Forelimb muscle (tissue), 1 donor: ENCODE measurements around the gene PRPF31. TPM values are rescaled to one million over a fixed set of nuclear protein-coding genes. Genes with fewer than 3 reads are reported as not detected.

Source experiments
- DNase-seq: peaks from one replicate; pipeline ENCODE4 v3.0.0-alpha.2; 2013; ENCODE audit warnings: low read depth
- polyA plus RNA-seq: library from polyadenylated mRNA; unstranded; fragments of 120-200 nt; gene quantifications from one replicate; pipeline ENCODE4 v1.2.1, GENCODE V29; 2013; ENCODE audit not compliant: insufficient read length

Gene PRPF31
- polyA plus RNA-seq, 1 donor, result 44.1 TPM

DNA sequence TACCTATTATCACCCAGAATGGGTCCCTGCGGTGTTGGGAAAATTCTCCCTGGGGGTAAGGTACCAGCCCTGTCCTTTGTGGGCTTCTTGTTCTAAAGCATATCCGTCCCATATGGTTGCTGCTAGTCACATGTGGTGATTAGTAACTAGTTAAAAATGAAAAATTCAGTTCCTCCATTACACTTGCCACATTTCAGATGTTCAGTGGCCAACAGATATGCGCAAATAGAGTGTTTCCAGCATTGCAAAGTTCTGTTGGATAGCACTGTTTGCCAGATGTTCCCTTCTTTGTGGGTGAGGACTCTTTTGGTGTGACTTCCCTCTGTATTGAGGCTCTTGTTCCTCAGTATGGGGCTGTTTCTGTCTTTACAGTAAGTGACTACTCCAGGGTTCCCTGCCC, 25.8 kb downstream of the PRPF31 start:
- no peak for DNase-seq

DNA sequence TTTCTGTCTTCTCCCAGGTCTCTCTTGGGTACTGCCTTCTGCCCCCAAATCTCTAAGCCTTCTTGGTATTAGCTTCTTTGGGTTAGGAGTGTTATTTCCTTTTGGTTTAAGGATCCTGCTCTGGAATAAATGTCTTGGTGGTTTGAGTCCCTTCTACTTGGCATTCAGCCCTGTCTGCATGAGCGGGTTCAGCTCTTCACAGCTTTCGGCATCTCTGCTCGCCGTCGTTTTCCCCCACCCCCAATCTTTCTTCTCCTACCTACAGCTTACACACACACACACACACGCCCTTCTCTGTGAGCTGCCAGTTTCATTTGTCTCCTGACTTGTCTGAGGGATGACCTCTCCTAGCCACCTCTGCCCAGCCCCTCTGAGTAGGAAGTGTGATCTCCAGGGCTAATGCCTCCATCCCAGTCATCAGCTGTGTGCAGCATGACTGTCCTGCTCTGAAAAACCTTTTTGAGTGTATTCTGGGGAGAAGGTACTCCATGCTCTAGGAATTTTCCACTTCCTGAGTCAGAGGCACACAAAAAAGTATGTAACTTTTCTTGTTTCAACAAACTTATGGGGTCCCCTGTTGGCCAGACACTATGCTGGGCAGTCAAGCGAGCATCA, 26.7 kb downstream of the PRPF31 start:
- no peak for DNase-seq

DNA sequence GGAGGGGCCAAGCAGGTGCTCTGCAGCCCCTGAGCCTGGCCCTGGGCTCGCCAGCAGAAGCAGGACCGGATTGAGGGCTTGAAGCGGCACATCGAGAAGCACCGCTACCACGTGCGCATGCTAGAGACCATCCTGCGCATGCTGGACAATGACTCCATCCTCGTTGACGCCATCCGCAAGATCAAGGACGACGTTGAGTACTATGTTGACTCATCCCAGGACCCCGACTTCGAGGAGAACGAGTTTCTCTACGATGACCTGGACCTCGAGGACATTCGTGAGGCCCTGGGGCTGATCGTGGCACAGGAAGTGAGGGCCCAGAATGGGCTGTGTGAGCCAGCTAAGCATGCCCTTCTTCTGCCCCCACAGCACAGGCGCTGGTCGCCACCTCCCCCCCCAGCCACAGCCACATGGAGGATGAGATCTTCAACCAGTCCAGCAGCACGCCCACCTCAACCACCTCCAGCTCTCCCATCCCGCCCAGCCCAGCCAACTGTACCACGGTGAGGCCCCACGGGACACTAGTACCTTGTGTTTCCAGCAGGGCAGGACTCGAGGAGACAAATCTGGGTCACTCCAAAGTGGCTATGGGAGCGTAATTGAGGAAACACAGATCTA, 30.1 kb downstream of the PRPF31 start:
- DNase-seq, result no peak

DNA sequence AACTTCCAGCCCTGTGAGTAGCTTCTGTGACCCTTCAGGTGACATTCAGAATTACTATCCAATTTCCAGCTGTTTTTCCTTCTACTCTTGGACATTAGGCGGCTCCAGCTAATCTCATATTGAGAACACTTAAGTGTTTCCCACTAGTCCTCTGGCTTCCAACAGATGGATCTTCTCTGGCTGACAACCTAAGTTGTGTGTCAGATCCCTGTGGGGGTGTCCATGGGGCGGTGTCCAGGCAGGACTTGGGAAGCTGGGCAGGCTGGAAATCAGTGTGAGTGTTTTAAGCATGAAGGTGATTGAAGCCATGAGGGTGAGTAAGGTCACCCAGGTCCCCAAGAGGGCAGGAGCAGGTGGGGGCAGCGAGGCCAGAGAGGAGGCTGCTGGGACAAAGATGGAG, 32.1 kb downstream of the PRPF31 start:
- DNase-seq, result no peak

DNA sequence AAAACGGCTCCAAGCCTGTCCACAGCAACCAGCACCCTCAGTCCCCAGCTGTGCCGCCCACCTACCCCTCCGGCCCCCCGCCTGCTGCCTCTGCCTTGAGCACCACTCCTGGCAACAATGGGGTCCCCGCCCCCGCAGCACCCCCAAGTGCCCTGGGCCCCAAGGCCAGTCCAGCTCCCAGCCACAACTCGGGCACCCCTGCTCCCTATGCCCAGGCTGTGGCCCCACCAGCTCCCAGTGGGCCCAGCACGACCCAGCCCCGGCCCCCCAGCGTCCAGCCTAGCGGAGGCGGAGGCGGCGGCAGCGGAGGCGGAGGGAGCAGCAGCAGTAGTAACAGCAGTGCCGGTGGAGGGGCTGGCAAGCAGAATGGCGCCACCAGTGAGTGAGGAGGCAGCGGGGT, 32.6 kb downstream of the PRPF31 start:
- DNase-seq, result no peak

DNA sequence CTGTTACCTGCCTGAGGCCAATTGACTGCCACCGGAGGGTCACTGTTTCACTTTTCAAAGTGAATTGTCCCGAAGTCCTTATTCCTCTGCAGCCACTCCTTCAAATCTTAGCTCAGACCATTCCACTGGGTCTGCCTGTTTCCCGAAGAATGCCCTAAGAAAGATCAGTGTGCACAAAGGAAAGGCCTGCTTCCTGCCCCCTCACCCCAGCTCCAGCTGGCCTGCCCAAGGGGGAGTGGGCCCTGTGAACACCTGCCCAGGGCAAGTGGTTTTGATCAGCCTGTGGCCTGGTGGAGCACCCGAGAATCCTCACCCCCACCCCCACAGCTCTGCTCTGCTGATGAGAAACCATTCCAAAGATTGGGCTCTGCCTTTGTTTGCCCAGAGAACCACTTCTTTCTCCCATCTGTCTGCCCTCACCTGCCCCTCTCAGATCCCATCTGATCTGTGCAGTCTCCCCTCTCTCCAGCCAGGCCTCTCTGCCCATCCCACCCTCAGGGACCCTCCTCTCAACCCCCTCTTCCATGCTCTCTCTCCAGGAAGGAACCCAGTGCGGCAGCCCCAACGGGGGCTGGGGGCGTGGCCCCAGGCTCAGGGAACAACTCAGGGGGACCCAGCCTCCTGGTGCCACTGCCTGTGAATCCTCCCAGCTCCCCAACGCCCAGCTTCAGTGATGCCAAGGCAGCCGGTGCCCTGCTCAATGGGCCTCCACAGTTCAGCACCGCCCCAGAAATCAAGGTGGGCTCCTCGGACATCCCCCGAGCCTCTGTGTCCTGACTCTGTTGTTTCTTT, 33.7 kb downstream of the PRPF31 start:
- no peak for DNase-seq

DNA sequence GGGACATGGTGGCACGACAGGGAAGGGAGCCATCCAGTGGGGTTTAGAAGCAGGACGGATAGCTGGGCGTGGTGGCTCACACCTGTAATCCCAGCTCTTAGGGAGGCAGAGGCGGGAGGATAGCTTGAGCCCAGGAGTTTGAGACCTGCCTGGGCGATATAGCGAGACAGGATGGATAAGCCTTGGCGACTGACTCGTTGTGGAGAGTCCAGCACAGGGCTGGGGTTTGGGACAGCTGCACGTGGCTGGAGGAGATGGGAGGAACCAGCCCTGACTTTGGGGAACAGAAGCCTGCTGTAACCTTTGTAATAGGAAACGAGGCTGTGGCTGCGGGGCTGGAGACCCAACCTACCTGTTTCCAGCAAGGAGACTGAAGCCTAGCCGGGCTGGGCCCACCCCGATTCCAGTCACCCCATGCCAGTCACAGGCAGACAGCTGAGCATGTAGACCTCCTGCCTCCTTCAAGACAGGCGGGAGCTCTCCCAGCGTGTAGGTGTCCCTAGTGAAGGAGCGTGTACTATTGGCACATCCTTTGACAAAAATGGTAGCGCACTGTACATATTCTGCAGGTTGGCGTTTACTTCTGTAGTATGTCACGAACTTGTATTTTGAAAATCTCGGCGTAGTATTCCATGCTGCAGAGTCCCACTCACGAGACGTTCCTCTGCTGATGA, 35.9 kb downstream of the PRPF31 start:
- no peak for DNase-seq

DNA sequence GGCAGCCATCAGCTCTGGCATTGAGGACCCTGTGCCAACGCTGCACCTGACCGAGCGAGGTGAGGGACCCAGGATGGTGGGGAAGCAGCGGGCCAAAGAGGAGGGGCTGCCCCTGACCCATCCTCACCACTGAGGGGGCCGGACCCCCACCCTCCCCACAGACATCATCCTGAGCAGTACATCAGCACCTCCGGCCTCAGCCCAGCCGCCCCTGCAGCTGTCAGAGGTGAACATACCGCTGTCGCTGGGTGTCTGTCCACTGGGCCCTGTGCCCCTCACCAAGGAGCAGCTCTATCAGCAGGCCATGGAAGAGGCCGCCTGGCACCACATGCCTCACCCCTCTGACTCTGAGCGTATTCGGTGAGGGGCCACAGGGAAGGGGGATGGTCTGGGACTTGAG, 36.7 kb downstream of the PRPF31 start:
- no peak for DNase-seq

DNA sequence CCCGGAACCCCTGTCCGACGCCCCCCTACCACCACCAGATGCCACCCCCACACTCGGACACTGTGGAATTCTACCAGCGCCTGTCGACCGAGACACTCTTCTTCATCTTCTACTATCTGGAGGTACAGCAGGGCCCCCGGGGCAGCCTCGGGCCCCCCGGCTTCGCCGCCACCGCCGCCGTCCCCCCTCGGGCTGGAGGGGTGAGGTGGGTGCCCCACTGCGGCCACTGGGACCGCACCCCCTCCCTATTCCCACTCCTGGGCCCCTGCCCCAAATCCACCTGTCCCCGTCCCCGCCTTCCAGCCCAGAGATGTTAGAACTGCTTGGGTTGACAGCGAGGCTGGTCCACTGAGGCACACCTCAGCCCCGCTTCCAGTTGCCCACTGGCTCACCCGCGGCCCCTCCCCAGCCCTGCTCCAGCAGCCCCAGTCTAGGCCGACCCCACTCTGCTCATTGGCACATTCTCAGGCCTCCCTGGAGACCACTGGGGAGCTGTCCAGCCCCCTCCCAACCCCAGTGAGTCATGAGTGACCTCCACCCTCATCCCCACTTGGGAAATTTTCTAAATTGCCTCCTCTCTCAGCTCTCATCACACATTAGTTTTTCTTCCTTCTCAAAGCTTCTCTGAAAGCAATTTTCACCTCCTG, 37.4 kb downstream of the PRPF31 start:
- DNase-seq, result no peak

DNA sequence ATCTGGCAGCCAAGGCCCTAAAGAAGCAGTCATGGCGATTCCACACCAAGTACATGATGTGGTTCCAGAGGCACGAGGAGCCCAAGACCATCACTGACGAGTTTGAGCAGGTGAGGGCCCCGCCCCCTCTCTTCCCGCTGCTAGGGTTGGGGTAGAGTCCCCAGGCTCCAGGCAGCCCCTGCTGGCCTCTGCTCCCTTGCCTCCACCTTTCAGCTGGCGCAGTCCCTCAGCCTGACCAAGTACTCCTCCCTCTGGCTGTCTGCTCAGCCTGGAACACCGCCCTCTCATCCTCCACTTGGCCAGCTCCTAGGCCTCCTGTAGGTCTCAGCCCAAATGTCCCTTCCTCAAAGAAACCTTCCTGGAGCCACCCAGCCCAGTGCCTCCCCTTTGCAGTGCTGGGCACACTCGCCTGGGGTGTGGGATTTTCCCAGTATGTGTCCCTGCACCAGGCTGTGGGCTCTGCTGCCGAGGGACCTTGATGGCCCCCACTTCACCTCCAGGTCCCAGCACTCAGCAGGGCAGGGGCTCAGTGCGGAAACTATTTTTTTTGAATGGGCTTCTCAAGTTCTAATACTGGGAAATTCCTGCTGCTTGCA, 38.3 kb downstream of the PRPF31 start:
- no peak for DNase-seq

DNA sequence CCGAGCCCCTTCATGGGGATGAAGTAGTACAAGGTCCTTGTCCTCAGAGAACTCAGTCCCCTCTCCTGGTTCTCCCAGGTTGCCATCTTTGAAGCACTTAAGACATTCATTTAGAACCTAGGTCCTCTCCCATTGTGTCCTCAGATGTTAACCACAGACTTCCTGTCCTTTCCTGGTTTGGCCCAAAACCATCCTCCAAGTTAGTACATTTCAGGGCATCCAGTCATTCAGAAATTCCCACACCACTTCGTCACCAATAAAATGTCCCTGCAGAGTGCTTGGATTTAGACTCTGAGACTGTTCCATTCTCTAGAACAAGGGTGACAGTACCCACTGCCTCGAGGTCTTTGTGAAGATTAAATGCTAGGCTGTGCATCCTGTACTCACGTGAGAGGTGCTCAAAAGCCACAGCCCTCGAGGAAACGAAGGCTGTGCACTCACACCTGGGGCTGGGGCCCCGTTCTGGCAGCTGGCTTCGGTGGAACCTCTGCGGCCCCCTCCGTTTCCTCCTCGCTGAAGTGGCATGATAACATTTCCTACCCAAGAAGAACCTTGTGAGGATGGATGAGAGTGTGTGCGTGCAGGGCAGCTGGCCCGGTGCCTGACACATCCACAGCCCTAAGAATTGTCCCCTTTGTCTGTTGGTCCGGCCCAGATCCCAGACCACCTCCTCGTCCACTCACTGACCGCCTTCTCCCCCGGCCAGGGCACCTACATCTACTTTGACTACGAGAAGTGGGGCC, 39.2 kb downstream of the PRPF31 start:
- DNase-seq, result no peak

DNA sequence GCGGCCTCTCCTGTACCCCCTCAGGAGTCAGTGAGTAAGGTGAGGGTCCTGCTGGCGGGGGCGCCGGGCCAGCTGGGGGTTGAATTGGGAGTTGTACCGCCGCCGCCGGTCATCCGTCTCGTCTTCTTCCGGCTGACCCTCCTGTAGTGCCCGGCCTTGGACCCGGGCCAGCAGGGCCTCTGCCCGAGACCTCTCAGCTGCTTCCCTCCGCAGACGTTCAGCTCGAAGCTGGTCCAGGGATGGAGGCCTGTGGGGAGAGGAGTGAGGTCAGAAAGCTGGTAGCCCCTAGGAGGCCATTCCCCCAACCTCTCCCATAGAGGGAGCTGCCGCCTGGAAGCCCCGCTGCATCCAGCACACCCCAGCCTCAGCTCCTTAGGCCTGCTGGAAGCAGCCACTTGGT, 40.1 kb downstream of the PRPF31 start:
- no peak for DNase-seq

DNA sequence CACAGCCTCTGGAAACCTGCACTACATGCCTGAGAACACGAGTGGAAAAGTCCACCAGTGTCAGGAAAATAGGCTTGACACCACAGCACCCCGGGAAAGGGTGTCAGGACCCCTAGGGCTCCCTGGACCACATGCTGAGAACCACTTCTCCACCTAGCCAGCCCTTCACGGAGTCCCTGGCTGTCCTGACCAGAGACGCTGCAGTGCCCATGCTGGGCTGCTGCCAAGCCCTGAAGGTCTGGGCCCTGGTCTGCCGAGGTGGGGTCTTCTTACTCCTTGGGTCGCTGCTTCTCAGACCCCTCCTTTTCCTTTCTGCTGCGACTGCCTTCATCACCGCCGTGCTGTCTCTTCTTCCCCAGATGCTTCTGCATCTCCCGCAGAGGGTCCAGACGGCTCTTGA, 40.9 kb downstream of the PRPF31 start:
- DNase-seq, result no peak

DNA sequence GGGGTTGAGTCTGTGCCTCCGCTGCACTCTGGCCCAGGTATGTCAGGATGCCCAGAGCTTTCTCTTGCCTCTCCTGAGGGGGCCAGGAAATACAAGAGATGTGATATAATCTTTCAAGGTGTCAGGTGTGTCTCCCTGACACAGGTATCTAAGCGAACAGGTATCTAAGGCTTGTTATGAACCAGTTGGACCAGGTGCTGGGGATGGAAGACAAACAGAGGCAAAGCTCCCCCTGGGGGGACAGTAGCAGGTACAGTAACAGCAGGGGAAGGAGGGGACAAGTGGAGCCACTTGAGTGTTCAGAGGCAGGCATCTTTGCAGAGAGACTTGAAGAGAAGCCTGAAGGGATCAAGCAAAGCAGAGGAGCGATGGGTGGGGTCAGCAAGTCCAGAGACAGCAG, 41.4 kb downstream of the PRPF31 start:
- no peak for DNase-seq

DNA sequence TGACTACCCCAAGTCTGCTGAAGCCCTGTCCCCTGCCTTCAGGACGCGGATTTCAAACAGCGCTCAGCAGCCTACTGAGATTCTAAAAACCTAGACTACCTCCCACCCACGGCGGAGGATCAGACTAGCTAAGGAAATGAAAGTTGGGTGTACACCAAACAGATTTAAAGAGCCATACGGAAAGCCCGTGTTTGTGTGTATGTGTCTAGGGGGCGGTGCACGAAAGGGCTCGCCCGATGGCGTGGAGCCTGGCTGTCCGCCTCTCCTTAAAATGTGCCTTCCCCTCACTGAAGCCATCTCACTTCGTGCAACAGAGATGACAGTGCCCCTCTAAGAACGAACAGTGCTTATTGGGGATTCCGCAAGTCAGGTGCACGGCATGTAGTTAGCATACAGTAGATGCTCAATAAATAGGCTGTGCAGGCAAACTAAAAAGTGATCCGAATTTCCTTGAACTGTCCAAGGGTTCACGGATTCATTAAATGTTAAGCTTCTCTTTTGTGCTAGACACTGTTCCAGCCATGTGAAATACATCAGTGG, 43.3 kb downstream of the PRPF31 start:
- DNase-seq, result no peak

DNA sequence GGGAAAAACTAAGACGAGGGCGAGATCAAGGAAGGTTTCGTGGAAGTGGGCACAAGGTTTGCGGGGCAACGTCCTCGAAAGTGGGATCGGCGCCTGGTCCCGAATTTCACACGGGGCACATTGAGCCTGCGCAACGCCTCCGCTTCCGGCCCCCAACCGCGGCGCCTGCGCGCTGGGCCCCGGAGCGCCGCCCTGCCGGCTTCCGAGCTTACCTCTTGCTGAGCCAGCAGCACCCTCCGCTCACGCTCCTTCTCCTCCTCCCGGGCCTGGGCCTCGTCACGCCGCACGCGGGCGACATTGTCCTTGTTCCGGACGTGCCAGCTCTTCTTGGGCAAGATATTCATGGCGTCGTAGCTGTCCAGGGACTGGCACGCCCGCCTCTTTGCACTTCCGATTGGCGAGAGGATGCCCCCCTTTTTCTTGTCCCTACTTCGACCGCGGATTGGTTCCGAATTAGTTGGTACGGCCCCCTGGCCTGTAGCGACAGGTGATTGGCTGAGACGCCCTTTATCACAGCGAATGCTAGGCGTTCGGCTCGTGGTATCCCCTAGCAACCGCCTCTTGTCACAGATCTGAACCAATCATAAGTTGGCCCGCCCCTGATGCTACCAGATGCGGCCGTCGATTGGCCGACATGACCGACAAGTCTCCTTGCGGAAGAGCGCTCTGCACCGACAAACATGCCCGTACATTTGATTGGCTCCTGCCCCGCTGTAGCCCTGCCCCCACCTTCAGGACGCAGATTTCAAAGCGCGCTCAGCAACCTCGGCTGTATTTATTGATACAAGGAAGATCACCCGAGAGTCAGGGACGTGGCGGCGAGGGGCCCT, 44.0 kb downstream of the PRPF31 start, which contains the start of gene LENG1:
LENG1 (minus strand) TSS at position 370 of the 830 bp plus-strand sequence; CDS start at position 344, 26 bp downstream.
- DNase-seq, result peak; percentile 100

DNA sequence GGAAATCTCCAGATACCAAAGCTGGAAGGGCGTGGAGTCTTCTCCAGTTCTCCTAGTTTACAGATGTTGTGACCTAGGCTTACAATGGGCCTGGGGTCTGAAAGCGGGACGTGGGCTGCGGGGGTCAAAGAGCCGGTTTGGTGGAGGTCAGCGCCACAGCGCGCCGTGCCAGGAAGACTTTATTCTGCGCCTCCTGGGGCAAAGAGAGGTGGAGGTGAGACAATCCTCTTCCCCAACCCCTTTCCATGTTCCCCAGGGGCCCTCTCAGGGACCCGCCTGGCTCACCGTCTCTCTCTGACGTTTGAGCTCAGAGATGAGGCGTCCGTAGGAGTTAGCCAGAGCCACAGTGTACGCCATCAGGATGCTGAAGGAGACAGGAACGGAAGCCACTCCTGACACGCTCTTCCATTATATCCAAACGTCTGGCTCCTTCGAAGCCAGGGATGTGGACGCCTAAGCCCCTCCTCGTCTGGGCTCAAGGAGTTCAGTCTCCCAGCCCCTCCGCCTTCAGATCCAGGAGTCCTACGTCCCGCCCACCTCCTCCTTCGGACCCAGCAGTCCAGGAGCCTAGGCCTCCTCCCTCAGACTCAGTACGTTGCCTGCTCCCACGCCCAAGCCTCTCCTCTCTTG, 44.7 kb downstream of the PRPF31 start:
- no peak for DNase-seq

DNA sequence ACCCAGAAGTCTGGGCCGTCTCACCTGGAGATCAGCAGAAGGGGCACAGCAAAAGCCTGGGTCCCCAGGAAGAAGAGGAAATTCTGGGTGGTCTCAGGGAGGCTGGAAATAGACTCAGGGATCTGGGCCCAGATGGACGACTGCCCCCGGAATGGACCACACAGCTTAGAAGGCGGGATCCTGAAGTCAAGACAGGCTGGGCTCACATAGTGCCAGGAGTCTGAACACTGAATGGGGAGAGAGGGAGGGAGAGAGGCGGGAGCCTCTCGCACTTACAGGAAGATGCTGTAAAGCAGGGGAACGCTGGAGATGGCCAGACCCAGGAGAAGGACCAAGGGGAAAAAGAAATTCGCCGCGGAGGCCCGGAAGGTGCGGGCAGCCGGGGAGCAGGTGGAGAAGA, 45.3 kb downstream of the PRPF31 start:
- no peak for DNase-seq

DNA sequence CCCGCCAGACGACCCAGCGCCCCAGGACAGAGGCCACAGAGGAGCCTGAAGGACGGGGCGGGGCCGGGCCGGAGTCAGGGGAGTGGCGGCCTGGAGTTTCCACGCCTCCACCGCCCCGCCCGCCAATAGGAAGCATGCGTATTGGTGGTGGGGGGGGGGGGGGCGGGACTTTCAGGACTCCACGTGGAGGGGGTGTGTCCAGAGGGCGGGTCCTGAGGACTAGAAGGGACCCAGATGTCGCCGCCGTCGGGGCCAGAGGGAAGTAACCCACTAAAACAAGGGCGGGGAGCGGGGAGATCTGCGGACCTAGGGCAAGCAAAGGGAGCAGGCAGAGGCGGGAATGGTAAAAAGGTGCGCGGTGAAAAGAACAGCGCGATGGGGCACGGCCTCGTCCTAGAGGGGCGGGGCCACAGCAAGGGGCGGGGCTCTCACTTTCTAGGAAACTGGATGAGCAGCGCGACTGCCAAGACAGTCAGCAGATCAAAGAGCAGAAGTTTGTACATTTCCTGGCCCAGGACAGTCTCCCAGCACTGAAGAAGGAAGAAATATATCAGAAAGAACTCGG, 46.8 kb downstream of the PRPF31 start:
- no peak for DNase-seq
